ENCODE measurements around the gene PPP2R5C. TPM values are rescaled to one million over a fixed set of nuclear protein-coding genes. Genes with fewer than 3 reads are reported as not detected.

Gene PPP2R5C
- total and polyA plus RNA-seq, 2 donors from 2014 or later: 65.6 to 129 TPM

DNA sequence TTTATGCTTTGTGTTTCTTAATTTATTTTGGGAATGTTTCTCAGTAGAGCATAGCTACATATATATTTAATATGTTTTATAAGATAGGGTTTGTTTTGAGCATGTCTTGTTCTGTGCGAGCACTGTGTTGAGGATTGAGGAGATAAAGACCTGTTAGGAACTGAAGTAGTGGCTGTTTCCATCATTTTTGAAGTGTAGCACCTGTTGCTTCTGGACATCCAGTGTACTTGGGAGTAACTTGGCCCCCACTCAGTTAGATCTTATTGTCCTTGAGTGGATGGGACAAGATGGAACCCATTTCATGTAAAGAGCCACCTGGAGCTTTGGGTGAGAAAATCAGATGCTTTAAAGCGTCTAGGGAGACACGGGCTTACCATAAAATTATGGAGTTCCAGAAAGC is 8.7 kb downstream of the PPP2R5C start:
- Histone ChIP-seq H3K9me3 (ENCODE audit: control insufficient read depth in 2 of 3, insufficient read depth in 1 of 3, low read length in 3 of 3) (no peaks in the 10 kb centered on the region), H3K4me3 (ENCODE audit: low read length in 3 of 3) (no peak overlapping the region), H3K27ac (ENCODE audit: low read depth in 2 of 2, low read length in 2 of 2) (no peak overlapping the region), H3K36me3 (ENCODE audit: control insufficient read depth in 2 of 3, insufficient read depth in 3 of 3, low read length in 3 of 3) (peaks cover 0 to 8% (median 2%) of the 10 kb centered on the region in 3 donors), H3K9ac (ENCODE audit: low read length in 3 of 3) (no peak overlapping the region), H3K4me1 (ENCODE audit: control insufficient read depth in 2 of 3, insufficient read depth in 2 of 3, low read depth in 1 of 3, low read length in 3 of 3) (no peaks in the 10 kb centered on the region), H3K27me3 (ENCODE audit: control insufficient read depth, insufficient read depth, low read length) (no peaks in the 10 kb centered on the region)
- TF ChIP-seq, protein P1, sequence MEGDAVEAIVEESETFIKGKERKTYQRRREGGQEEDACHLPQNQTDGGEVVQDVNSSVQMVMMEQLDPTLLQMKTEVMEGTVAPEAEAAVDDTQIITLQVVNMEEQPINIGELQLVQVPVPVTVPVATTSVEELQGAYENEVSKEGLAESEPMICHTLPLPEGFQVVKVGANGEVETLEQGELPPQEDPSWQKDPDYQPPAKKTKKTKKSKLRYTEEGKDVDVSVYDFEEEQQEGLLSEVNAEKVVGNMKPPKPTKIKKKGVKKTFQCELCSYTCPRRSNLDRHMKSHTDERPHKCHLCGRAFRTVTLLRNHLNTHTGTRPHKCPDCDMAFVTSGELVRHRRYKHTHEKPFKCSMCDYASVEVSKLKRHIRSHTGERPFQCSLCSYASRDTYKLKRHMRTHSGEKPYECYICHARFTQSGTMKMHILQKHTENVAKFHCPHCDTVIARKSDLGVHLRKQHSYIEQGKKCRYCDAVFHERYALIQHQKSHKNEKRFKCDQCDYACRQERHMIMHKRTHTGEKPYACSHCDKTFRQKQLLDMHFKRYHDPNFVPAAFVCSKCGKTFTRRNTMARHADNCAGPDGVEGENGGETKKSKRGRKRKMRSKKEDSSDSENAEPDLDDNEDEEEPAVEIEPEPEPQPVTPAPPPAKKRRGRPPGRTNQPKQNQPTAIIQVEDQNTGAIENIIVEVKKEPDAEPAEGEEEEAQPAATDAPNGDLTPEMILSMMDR (IDR thresholded peaks at IDR 0.05; ENCODE audit: borderline replicate concordance, extremely low read depth, insufficient read depth): no peak
- FAIRE-seq (no peak), DNase-seq (no peak)
- intact Hi-C loops (cut with DNase I): no loop called here

GRCh38 chr14:101772770-101773169 is 11.3 kb downstream of the PPP2R5C start:
- FAIRE-seq (no peak), DNase-seq (no peak)
- Histone ChIP-seq H3K9ac (ENCODE audit: low read length in 3 of 3) (no peak overlapping the region), H3K27me3 (ENCODE audit: control insufficient read depth, insufficient read depth, low read length) (no peaks in the 10 kb centered on the region), H3K9me3 (ENCODE audit: control insufficient read depth in 2 of 3, insufficient read depth in 1 of 3, low read length in 3 of 3) (no peaks in the 10 kb centered on the region), H3K4me1 (ENCODE audit: control insufficient read depth in 2 of 3, insufficient read depth in 2 of 3, low read depth in 1 of 3, low read length in 3 of 3) (no peaks in the 10 kb centered on the region), H3K4me3 (ENCODE audit: low read length in 3 of 3) (no peak overlapping the region), H3K36me3 (ENCODE audit: control insufficient read depth in 2 of 3, insufficient read depth in 3 of 3, low read length in 3 of 3) (no peaks in the 10 kb centered on the region), H3K27ac (ENCODE audit: low read depth in 2 of 2, low read length in 2 of 2) (no peak overlapping the region)
- intact Hi-C loops (cut with DNase I): no loop called here
- TF ChIP-seq, protein P1 (IDR thresholded peaks at IDR 0.05; ENCODE audit: borderline replicate concordance, extremely low read depth, insufficient read depth): no peak

GRCh38 chr14:101773378-101773777 is 11.9 kb downstream of the PPP2R5C start:
- H3K27me3 ChIP-seq (ENCODE audit: control insufficient read depth, insufficient read depth, low read length): no peaks in the 10 kb centered on the region
- H3K9me3 ChIP-seq (ENCODE audit: control insufficient read depth in 2 of 3, insufficient read depth in 1 of 3, low read length in 3 of 3): no peaks in the 10 kb centered on the region
- H3K36me3 ChIP-seq (ENCODE audit: control insufficient read depth in 2 of 3, insufficient read depth in 3 of 3, low read length in 3 of 3): no peaks in the 10 kb centered on the region
- no peaks in the 10 kb centered on the region for H3K4me1 ChIP-seq (ENCODE audit: control insufficient read depth in 2 of 3, insufficient read depth in 2 of 3, low read depth in 1 of 3, low read length in 3 of 3)
- no peak overlapping the region for H3K4me3 ChIP-seq (ENCODE audit: low read length in 3 of 3)
- DNase-seq (no peak), FAIRE-seq (no peak)
- H3K9ac ChIP-seq (ENCODE audit: low read length in 3 of 3): no peak overlapping the region
- H3K27ac ChIP-seq (ENCODE audit: low read depth in 2 of 2, low read length in 2 of 2): no peak overlapping the region
- TF ChIP-seq, protein P1 (IDR thresholded peaks at IDR 0.05; ENCODE audit: borderline replicate concordance, extremely low read depth, insufficient read depth): no peak
- intact Hi-C loops (cut with DNase I): no loop called here

All from kidney (tissue), 14 donors.